CD4-positive, alpha-beta T cell treated with Interleukin-15 for 4 hours (primary cell): ENCODE measurements around the gene EXOC3L1.

ENCODE experiments used
- DNase-seq: peaks from one replicate; pipeline ENCODE4 v3.0.0-alpha.2; 2020; ENCODE audit warnings: low spot score

Gene EXOC3L1

DNA sequence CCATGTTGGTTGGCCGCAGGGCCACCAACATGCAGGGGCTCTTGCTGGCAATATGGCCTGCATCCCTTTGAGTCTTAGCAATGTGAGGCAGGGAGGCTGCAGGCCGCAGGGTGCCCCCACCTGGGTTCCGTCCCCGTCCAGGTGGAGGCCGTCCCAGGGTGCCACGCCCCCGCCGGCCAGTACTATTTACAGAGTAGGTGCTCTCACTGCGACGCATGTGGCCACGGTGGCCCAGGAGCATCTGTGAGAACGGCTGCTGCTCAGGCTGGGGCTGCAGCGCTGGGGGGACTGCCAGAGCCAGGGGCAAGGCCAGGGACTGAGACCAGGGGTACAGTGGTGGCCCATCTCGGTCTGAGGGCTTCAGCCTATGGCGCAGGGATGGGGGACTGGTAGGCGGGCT, 9.8 kb downstream of the EXOC3L1 start:
- DNase-seq, result no peak

GRCh38 chr16:67179421-67180080, 10.4 kb downstream of the EXOC3L1 start:
- no peak for DNase-seq

DNA sequence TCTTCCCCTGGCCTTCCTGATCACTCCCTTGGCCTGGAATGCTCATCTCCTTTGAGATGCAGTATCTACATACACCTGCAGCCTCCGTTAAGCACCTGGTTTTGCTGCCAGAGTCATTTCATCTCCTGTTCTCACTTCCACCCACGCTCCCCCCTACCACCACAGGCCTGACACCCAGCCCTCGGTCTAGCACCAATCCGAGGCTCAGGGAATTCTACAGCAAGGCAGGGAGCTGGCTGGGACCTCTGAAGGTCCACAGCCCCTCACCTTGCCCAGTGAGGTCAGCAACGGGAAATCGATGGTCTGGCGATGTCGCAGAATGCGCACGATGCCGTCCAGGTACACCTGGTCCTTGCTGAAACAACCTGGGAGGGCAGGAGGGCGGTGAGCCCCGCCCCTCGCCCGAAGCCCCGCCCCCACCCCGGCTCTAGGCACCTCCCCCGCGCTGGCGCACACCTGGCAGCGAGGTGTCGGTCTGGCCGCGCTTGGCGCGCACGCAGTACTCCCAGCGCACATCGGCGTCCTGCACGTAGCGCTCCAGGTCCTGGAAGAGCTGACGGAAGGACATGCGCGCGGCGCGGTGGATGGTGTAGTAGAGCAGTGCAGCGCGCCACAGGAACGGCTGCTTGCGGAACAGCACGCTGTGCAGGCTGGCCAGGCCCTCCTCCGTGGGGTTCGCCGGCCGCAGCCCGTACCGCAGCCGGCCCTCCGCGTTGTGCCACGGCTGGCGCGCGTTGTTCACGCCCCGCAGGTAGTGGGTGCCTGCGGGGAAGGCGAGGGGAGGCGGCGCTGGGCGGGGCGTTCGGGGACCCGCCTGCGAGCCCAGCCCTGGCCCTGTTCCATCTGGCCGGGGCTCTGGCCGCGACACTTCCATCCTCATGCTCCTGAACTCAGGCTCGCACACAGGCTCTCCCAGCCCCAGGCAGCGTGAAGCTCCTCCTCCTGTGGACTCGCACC, 11.9 kb downstream of the EXOC3L1 start:
- peak; percentile 66 for DNase-seq

DNA sequence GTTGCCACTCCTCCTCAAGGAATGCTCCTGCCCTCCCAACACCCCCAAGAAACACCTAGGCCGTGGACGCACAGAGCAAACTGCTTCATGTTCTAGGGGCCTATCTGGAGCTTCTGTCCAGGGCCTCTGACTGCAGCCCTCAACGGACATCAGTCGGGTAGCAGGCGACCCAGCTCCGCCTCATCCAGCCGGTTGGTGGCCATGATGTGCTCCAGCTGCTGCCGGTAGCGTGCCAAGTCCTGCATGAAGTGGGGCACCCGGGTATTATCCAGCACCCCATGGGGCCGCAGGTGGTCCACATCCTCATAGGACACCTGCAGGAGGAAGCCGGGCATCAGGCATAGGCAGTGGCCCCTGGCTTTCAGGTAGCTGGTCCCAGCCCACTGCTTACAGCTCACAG, 13.3 kb downstream of the EXOC3L1 start:
- DNase-seq, result no peak

- no peak for DNase-seq
These were observed 15.2 kb downstream of the EXOC3L1 start for GRCh38 chr16:67174706-67175231.

GRCh38 chr16:67173808-67174705, 15.9 kb downstream of the EXOC3L1 start:
- peak; percentile 69 for DNase-seq

GRCh38 chr16:67173323-67173722, 16.6 kb downstream of the EXOC3L1 start:
- no peak for DNase-seq

- no peak for DNase-seq
These were observed 18.8 kb downstream of the EXOC3L1 start for GRCh38 chr16:67170949-67171649.

DNA sequence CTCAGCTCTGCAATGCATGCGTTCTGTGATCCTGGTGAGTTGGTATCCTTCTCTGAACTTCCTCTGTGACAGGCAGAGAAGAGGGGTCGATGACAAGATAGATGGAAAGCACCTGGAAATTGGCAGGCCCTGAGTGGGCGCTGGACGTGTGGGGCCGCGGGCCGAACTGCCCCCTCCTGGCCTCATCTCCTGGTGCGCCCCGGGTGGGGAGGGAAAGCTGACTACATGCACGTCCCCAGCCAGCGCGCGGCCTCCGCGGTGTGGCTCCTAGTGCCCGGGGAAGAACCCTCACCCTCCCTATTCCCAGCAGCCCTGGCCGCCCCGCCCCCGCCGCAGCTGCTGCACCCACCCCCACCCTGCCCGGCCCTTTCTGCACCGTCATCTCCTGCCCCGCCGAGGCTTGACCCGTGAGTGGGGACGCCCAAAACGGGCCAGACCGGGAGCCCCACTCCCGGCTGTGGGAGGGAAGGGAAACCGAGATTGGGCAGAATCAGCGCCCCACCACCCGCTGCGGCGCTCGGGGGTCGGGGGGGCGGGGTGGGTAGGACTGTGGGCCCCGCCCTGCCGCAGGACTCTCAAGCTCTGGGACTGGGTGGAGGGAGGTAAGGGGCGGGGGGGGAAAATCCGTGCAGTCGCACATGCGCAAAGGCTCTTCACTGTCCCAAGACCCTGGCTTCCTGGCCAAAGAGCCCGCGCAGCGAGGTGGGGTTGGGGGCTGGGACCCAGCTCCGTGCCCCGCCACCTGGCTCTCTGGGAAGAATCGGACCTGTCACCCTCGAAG, 19.6 kb downstream of the EXOC3L1 start, which contains the start of gene NOL3:
Gene NOL3 (plus strand): TSS at position 371 of the 781 bp plus-strand sequence.
- DNase-seq, result no peak

- DNase-seq, result peak; percentile 35
These were observed 20.2 kb downstream of the EXOC3L1 start for GRCh38 chr16:67169642-67170167.

- no peak for DNase-seq
These were observed 20.9 kb downstream of the EXOC3L1 start for GRCh38 chr16:67169011-67169451.

GRCh38 chr16:67167588-67167987, 22.3 kb downstream of the EXOC3L1 start:
- DNase-seq, result no peak

DNA sequence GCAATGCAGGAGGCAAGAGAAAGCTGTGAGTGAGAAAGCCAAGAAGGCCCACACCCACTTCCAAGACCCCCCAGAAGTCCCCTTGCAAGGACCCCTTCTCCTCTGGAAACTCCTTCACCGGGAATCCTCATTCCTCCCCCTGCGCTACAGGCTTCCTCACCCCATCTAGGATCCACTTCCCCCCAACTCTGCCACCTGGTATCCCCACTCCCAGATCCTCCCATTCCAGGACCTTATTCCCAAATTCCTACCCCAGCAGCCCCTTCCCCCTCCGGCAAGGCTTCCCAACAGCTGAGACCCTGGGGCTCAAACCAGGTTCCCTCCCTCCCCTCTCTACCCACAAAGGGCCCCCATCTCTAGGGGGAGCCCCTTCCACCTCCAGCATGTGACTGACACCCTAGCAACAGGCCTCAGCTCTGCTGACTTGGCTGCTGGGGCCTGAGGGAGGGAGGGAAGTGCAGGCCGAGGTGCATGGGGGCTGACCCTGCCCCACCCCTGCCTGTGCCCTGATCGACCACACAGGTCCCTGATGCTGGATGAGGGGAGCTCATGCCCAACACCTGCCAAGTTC, 23.3 kb downstream of the EXOC3L1 start:
- no peak for DNase-seq

GRCh38 chr16:67166110-67166547, 23.8 kb downstream of the EXOC3L1 start:
- no peak for DNase-seq

- no peak for DNase-seq
These were observed 24.5 kb downstream of the EXOC3L1 start for GRCh38 chr16:67165121-67166078.

- no peak for DNase-seq
These were observed 25.3 kb downstream of the EXOC3L1 start, which contains the start of gene HSF4 for GRCh38 chr16:67164599-67165061. TSS of gene HSF4 (plus strand) at chr16:67164745. CDS start at chr16:67164812, 67 bp downstream.

DNA sequence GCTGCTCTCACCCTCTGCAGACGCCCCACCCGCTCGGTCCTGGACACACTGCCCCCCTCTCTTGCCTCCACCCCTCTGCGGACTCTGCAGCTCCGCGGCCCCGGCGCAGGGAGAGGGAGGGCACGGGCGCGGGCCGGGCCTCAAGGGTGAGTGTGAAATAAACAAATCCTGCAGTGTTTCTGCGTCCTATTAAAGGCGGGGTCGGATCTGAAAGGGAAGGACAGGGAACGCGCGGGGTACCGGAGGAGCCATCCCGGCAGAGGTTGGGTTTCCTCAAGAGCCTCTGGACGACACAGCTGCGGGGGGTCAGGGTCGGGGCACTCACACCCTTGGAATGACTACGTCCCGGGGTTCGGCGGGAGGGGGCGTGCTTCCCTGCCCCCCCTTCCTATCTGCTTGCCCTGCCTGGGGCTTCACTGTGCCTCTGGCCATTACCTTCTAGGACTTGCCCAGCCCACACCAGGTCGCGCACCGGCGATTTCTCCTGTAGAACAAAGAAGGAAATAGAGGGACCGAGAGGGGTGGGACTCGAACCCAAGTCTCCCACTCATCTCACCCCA, 25.9 kb downstream of the EXOC3L1 start:
- no peak for DNase-seq
